A549 (cell line): ENCODE measurements around the gene MYO1C. TPM values are rescaled to one million over a fixed set of nuclear protein-coding genes. Genes with fewer than 3 reads are reported as not detected.

Experiments
- ATAC-seq, 2 experiments: fragments of 200-7000 bp in 1 of 2; fragments of >200 bp in 1 of 2; cut with Nextera tagmentation in 1 of 2; cut with Tn5 transposase in 1 of 2; 3 replicates each; pipeline versions ENCODE4 v1.8.0 to v1.9.1; 2018 to 2020; ENCODE audit warnings: mild to moderate bottlenecking in 1 of 2, moderate library complexity in 1 of 2
- CTCF ChIA-PET: fragments of 300-600 bp; sonication (Branson Sonifier 250); formaldehyde crosslinking; extraction: SDS; loops from one replicate; lab custom pipeline; 2021; ENCODE audit warnings: antibody characterized with exemption, inconsistent platforms; lab: Yijun Ruan, JAX
- POLR2A ChIA-PET: fragments of 350-600 bp; formaldehyde crosslinking; extraction: SDS; loops from one replicate; lab custom pipeline; 2021; ENCODE audit warnings: antibody characterized with exemption, inconsistent platforms; lab: Yijun Ruan, JAX
- DNase-seq, 2 experiments: peaks; one replicate each; pipeline versions ENCODE4 v3.0.0 to v3.0.0-alpha.2; 2011 to 2016; ENCODE audit warnings: low read depth in 1 of 2, low spot score in 1 of 2
- FAIRE-seq: peaks from 2 replicates; lab custom pipeline; 2011; peaks lifted over from hg19 to GRCh38; lab: Jason Lieb, UNC
- H3K27ac ChIP-seq, 2 experiments: fragments of >200 bp; sonication (Bioruptor Twin); formaldehyde crosslinking; 3 replicates each; pipeline ENCODE4 v1.5.1; 2016 to 2017
- H3K4me1 ChIP-seq: fragments of >200 bp; sonication (Bioruptor Twin); formaldehyde crosslinking; 3 replicates; pipeline ENCODE4 v1.6.1; 2016
- H3K4me2 ChIP-seq: fragments of >200 bp; sonication (Bioruptor Twin); formaldehyde crosslinking; 3 replicates; pipeline ENCODE4 v1.6.1; 2016
- H3K4me3 ChIP-seq: fragments of >200 bp; sonication (Bioruptor Twin); formaldehyde crosslinking; 3 replicates; pipeline ENCODE4 v1.5.1; 2016
- H3K9me3 ChIP-seq: fragments of >200 bp; sonication (Bioruptor Twin); formaldehyde crosslinking; 3 replicates; pipeline ENCODE4 v1.6.1; 2016
- CBX8 ChIP-seq: fragments of 200-600 bp; sonication (generic); IDR thresholded peaks from 2 replicates; pipeline ENCODE4 v1.6.1; 2016
- CEBPB ChIP-seq, 2 experiments: fragments of >200 bp in 1 of 2; sonication (Bioruptor Twin) in 1 of 2; formaldehyde crosslinking in 1 of 2; IDR thresholded peaks; 2 replicates each; pipeline ENCODE4 v1.6.1; 2012 to 2016
- CTCF ChIP-seq: fragments of >200 bp; sonication (Bioruptor Twin); formaldehyde crosslinking; IDR thresholded peaks from 3 replicates; pipeline ENCODE4 v1.5.1; 2016
- EP300 ChIP-seq, 2 experiments: fragments of >200 bp; sonication (Bioruptor Twin); formaldehyde crosslinking; IDR thresholded peaks; 2 replicates in 1 of 2; 3 replicates in 1 of 2; pipeline ENCODE4 v1.6.1; 2016 to 2017
- FOSL2 ChIP-seq, 2 experiments: fragments of 450-650 bp in 1 of 2; fragments of >200 bp in 1 of 2; sonication (Bioruptor Twin) in 1 of 2; formaldehyde crosslinking; IDR thresholded peaks; 2 replicates each; pipeline versions ENCODE4 v1.5.0 to v1.6.1; 2016 to 2020; ENCODE audit warnings: mild to moderate bottlenecking in 1 of 2, moderate library complexity in 1 of 2
- HMGXB4 ChIP-seq: fragments of 250-450 bp; sonication (Bioruptor Pico); IDR thresholded peaks from 2 replicates; pipeline ENCODE4 v1.5.0; 2021; ENCODE audit warnings: mild to moderate bottlenecking, moderate library complexity, borderline replicate concordance
- HOXB5 ChIP-seq: fragments of 250-450 bp; sonication (Bioruptor Pico); IDR thresholded peaks from 2 replicates; pipeline ENCODE4 v1.5.0; 2020; ENCODE audit warnings: mild to moderate bottlenecking, moderate library complexity
- JUN ChIP-seq, 2 experiments: fragments of >200 bp; sonication (Bioruptor Twin); formaldehyde crosslinking; IDR thresholded peaks; 2 replicates in 1 of 2; 3 replicates in 1 of 2; pipeline ENCODE4 v1.6.1; 2016 to 2017
- MYC ChIP-seq: IDR thresholded peaks from 2 replicates; pipeline ENCODE4 v1.6.1; 2012; ENCODE audit warnings: mild to moderate bottlenecking, inconsistent platforms, low read length, improper control_type of control experiment, borderline replicate concordance
- NFE2L2 ChIP-seq: fragments of 150-350 bp; conservative IDR thresholded peaks from 2 replicates; pipeline ENCODE4 v1.6.1; 2014; ENCODE audit warnings: low read length
- PHF8 ChIP-seq: fragments of 200-600 bp; sonication (generic); IDR thresholded peaks from 2 replicates; pipeline ENCODE4 v1.6.1; 2016; ENCODE audit warnings: low read depth, mild to moderate bottlenecking, antibody characterized with exemption, moderate library complexity, borderline replicate concordance
- POLR2A ChIP-seq: IDR thresholded peaks from 2 replicates; pipeline ENCODE4 v1.6.1; 2012; ENCODE audit warnings: mild to moderate bottlenecking, low read length
- RAD21 ChIP-seq, 2 experiments: fragments of >200 bp in 1 of 2; sonication (Bioruptor Twin) in 1 of 2; formaldehyde crosslinking in 1 of 2; IDR thresholded peaks in 1 of 2; conservative IDR thresholded peaks in 1 of 2; 2 replicates in 1 of 2; 3 replicates in 1 of 2; pipeline ENCODE4 v1.6.1; 2012 to 2018; ENCODE audit warnings: inconsistent platforms in 1 of 2
- RFX5 ChIP-seq: fragments of 450-650 bp; IDR thresholded peaks from 2 replicates; pipeline ENCODE4 v1.7.1; 2014; ENCODE audit warnings: antibody characterized with exemption, mild to moderate bottlenecking, moderate library complexity
- SMC3 ChIP-seq: fragments of >200 bp; sonication (Bioruptor Twin); formaldehyde crosslinking; IDR thresholded peaks from 3 replicates; pipeline ENCODE4 v1.6.1; 2018; ENCODE audit warnings: inconsistent platforms
- TFCP2L1 ChIP-seq: fragments of 250-450 bp; sonication (Bioruptor Pico); IDR thresholded peaks from 2 replicates; pipeline ENCODE4 v1.5.0; 2021; ENCODE audit warnings: mild to moderate bottlenecking
- TP53 ChIP-seq: fragments of 250-450 bp; sonication (Bioruptor Pico); IDR thresholded peaks from 2 replicates; pipeline ENCODE4 v1.5.0; 2021; ENCODE audit warnings: mild to moderate bottlenecking, moderate library complexity
- WGBS: methylation state at CpG from one replicate; pipeline ENCODE4 v1.1.6; 2017; ENCODE audit errors: missing lambda C conversion rate; 5-methylcytosine and 5-hydroxymethylcytosine counted together
- polyA plus RNA-seq, 4 experiments: library from polyadenylated mRNA; depleted of rRNA in 3 of 4; stranded (reverse); fragments of >200 nt; fragmentation: RNase III in 1 of 4; extraction: RNeasy Plus Mini Kit Qiagen cat#74134 plus additional on column Dnase treatment in 1 of 4; gene quantifications; 2 replicates in 3 of 4; 3 replicates in 1 of 4; pipeline ENCODE4 v1.2.3, GENCODE V29; 2011 to 2017
- TF ChIP-seq, protein P1 (sequence below): IDR thresholded peaks from 2 replicates; pipeline ENCODE4 v1.6.1; 2012
- TF ChIP-seq, protein P2 (sequence below): fragments of >200 bp; sonication (Bioruptor Twin); formaldehyde crosslinking; IDR thresholded peaks from 3 replicates; pipeline ENCODE4 v1.6.1; 2016

MYO1C gene
- polyA plus RNA-seq, 2 of the 4 experiments (the other 2 are of a cell fraction) = 101 to 123 TPM

DNA sequence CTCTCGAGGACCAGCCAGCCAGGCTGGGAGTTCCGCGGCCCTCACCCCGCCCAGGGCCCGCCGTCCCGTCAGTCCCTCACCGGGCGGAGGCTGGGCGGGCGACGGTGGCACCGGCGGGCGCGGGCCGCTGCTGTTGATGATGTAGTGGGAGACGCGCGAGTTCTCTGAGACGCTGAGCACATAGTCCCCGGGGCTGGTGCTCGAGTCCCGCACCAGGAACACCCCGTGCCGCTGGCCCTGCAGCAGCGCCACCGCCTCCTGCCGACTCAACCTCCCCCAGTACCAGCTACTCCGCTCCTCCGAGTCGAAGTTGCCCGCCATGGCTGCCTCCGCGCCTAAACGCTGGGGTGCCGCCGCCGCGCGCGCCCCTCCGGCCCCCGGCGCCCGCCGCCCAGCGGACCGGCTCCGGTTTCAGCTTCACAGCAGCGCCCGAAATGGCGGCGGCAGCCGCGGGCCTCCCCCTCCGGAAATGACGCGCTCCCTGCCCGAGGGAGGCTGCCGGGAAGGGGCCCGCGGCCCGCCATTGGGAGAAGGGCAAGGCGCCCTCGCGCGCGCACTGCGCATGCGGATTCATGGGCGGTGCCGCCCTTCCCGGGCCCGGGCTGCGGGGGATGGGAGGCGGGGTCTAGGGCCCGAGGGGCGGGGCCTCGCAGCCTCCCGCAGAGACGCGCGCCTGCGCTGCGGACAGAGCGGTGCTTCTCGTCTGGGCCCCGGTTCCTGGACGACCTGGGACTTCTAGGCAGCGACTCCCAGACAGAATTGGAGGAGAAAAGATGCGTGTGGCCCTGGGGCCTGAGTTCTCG is 36.5 kb downstream of the MYO1C start, which contains the start of gene CRK:
Gene CRK (minus strand): TSS at position 436 of the 803 bp plus-strand sequence. CDS start 115 bp downstream, at position 321.
- 2% methylated on average over 39 of the region's 93 CpGs for whole genome bisulfite sequencing
- Histone ChIP-seq H3K4me1 (peaks cover 33% of the 10 kb centered on the region), H3K27ac (peak within 1 kb of the TSS; percentile 95), H3K4me3 (peak within 1 kb of the TSS; percentile 98), H3K9me3 (no peaks in the 10 kb centered on the region), H3K4me2 (peak within 1 kb of the TSS; percentile 92)
- peak; percentile 93 to 98 for TF ChIP-seq JUN (IDR thresholded peaks at IDR 0.05)
- TF ChIP-seq TP53 (CRISPR knock-in tag) = no peak; the same call in 1 of the 2 replicates
- TF ChIP-seq RFX5 = 0 out of 2 replicates have a peak, but pooled peaks have one; percentile 26
- TF ChIP-seq CEBPB (IDR thresholded peaks at IDR 0.05) = no peak
- TF ChIP-seq POLR2A = peak; percentile 63
- peak; percentile 88 for TF ChIP-seq PHF8
- TF ChIP-seq HOXB5 (CRISPR knock-in tag) = peak; percentile 43; the same call in 1 of the 2 replicates
- TF ChIP-seq, protein P1, sequence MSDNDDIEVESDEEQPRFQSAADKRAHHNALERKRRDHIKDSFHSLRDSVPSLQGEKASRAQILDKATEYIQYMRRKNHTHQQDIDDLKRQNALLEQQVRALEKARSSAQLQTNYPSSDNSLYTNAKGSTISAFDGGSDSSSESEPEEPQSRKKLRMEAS = peak; percentile 39
- TF ChIP-seq FOSL2 (IDR thresholded peaks at IDR 0.05) = no peak
- TF ChIP-seq FOSL2 (CRISPR knock-in tag; IDR thresholded peaks at IDR 0.05) = peak; percentile 44; the same call in 1 of the 2 replicates
- TF ChIP-seq, protein P2, sequence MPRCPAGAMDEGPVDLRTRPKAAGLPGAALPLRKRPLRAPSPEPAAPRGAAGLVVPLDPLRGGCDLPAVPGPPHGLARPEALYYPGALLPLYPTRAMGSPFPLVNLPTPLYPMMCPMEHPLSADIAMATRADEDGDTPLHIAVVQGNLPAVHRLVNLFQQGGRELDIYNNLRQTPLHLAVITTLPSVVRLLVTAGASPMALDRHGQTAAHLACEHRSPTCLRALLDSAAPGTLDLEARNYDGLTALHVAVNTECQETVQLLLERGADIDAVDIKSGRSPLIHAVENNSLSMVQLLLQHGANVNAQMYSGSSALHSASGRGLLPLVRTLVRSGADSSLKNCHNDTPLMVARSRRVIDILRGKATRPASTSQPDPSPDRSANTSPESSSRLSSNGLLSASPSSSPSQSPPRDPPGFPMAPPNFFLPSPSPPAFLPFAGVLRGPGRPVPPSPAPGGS = peak; percentile 97
- TF ChIP-seq MYC = peak; percentile 38; the same call in 1 of the 2 replicates
- TF ChIP-seq RAD21 (conservative IDR thresholded peaks at IDR 0.05 in 1 of 2, IDR thresholded peaks at IDR 0.05 in 1 of 2) = peak in 1 of 2 experiments; percentile 19; a peak in 1 of 5 replicates
- TF ChIP-seq EP300 (IDR thresholded peaks at IDR 0.05) = no peak
- ATAC-seq (peak; percentile 87), DNase-seq (peak; percentile 96 to 97), FAIRE-seq (no peak)
- ChIA-PET POLR2A (interaction anchor here (0.9 to 2.0 kb wide), 6 partner anchors 29 to 174 kb away, joined by 3 to 6 read pairs (median 6); partner anchors contain the start of genes INPP5K and YWHAE), CTCF (interaction anchor here (0.6 to 7.2 kb wide), 5 partner anchors 60 to 174 kb away, joined by 3 to 31 read pairs (median 3); no protein-coding TSS in a partner anchor)

- Histone ChIP-seq H3K9me3 (no peaks in the 10 kb centered on the region), H3K27ac (peak overlapping the region; percentile 95)
- no peak for FAIRE-seq
- peak; percentile 77 to 81 for ATAC-seq
- TF ChIP-seq RAD21 (conservative IDR thresholded peaks at IDR 0.05 in 1 of 2, IDR thresholded peaks at IDR 0.05 in 1 of 2) (no peak), TFCP2L1 (0 out of 2 replicates have a peak, but pooled peaks have one; percentile 32), SMC3 (peak; percentile 13; the same call in 2 of the 3 replicates), CBX8 (no peak), NFE2L2 (no peak), HMGXB4 (CRISPR knock-in tag) (0 out of 2 replicates have a peak, but pooled peaks have one; percentile 25), CTCF (peak; percentile 33; the same call in 1 of the 3 replicates), RFX5 (no peak)
- TF ChIP-seq, protein P1 = 0 out of 2 replicates have a peak, but pooled peaks have one; percentile 12
- TF ChIP-seq, all 56 proteins: peak for 5
- H3K4me1 ChIP-seq = peaks cover 28% of the 10 kb centered on the region
- POLR2A ChIA-PET = interaction anchor here (0.5 to 2.0 kb wide), 7 partner anchors 29 to 175 kb away, joined by 3 to 6 read pairs (median 6); partner anchors contain the start of genes INPP5K and YWHAE
- WGBS = 1% methylated on average over 26 of the region's 31 CpGs
- CTCF ChIA-PET = interaction anchor here (0.6 to 7.2 kb wide), 4 partner anchors 60 to 175 kb away, joined by 3 to 31 read pairs (median 4); no protein-coding TSS in a partner anchor
- H3K4me3 ChIP-seq = peak overlapping the region; percentile 98
- DNase-seq = peak; percentile 84 to 89
- H3K4me2 ChIP-seq = peak overlapping the region; percentile 92
Observed at GRCh38 chr17:1455291-1455796, 37.1 kb downstream of the MYO1C start.
